HG02588 (cell line): ENCODE data around the gene SCNN1A.

Experiments used
- ATAC-seq: cut with Tn5 transposase; IDR thresholded peaks from one replicate; pipeline ENCODE4 v1.9.1; 2021; ENCODE audit warnings: mild to moderate bottlenecking, moderate library complexity; ENCODE audit not compliant: unreplicated experiment

SCNN1A gene

DNA sequence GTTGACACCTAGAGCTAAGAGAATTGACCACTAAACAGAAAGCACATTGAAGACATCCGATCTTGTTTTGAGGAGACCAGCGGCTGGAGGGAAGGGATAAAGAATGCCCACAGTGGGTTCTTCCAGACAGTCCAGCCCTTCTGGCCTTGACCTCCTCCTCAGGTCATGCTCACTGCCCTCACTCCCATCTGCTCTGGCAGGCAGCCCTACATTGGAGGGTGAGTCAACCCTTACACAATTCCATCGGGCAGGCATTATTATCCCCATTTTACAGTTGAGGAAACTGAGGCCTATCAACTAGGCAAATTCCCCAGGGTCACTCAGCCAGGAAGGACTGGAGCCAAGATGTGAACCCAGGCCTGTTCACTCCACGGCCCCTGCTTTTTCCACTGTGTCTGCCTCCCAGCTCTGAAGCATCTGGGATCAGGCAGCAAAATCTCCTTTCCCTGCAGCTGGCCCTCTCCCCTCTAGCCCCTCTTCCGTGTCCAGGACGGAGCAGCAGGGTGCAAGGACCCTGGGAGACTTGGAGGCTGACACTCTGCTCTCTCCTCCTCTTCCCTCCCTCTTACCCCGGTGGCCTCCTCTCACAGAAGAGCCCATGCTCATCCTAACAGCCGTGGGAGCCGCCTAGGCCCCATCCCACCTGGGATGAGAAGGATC, 5.3 kb downstream of the SCNN1A start:
- ATAC-seq = no peak

DNA sequence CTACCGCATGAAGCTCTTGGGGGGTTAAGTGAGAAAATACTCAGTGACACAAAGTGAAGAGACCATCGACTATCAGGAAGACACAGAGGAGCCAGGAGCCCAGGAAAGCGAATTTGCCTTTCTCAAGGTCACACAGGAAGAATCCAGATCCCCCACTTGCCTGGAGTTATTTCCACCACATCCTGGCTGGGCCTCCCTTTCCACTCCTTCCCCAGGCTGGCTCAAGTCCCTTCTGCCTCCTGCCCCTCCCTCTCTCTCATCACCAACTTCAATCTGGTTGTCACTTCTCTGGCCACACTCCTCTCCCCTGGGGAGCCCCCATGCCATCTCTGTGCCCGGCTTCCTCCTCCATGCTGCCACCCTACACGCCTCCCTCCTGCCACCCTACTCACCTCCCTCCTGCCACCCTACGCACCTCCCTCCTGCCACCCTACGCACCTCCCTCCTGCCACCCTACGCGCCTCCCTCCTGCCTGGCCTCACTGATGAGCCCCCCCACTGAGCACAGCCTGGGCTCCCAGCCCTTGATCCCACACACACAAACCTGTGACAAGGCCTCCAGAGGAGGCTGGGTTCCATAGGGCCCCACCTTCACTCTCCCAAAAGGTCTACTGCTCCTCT, 6.3 kb downstream of the SCNN1A start:
- no peak for ATAC-seq

DNA sequence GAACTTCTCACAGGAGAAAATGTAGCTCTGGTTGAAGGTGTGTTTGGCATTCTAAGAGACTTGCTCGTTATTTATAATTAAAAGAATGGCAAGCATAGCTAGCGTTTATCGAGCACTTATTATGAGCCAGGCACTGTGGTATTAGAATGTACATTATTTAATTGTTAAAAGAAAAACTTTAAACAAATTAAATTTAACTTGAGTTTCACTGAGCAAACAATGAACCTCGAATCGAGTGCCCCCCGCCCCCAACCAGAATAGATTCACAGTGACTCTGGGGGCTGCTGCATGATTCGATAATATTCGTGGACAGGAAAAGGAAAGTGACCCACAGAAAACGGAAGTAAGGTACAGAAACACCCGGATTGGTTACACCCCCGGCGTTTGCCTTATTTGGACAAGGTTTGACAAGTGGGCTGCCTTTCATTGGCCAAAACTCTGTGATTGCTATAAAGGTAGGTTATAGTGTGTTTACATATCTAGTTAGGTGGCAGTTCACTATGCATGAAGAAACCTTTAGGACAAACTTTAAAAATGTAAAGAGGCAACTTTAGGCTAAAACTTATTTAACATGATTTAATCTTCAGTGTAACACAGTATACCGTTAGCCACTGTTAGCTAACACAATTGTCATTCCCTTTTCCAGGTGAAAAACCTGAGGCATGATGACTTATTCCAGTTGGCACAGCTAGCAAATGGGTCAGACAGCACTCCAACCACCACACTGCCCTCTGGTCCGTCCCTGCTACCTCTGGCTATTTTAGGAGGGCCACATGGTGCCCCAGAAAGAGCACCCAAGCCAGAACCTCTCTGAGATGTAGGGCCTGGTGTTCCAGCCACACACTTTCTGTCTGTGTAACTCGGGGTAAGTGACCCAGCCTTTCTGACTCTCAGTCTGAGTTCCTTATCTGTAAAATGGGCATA, 7.1 kb downstream of the SCNN1A start:
- no peak for ATAC-seq

DNA sequence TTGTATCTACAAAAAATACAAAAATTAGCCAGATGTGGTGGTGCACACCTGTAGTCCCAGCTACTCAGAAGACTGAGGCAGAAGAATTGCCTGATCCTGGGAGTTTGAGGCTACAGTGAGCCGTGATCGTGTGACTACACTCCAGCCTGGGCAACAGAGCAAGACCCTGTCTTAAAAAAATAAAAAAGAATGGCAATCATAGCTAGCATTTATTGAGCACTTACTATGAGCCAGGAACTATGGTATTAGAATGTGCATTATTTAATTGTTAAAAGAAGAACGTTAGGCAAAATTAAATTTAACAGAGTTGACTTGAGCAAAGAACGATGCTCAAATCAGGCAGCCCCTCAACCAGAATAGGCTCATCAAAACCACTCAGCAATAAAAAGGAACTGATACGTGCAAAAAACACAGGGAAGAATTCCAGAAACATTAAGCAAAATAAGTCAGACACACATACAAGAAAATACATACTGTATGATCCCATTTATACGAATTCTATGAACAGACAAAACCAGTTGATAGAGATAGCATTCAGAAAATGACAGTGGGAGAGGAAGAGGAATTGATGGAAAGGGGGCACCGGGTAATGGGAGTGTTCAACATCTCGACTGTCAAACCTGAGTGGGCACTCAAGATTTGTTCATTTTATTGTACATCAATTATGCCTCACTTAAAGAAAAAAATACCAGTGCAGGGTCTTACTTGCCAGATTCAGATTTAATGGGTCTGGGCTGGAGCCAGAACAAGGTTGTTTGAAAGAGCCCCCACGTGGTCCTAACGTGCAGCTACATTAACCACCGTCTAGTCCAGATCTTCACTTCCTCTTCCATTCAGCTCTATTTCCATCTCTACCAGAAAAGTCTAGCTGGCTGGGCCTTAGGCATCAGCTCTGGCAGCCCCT, 8.0 kb downstream of the SCNN1A start:
- no peak for ATAC-seq

DNA sequence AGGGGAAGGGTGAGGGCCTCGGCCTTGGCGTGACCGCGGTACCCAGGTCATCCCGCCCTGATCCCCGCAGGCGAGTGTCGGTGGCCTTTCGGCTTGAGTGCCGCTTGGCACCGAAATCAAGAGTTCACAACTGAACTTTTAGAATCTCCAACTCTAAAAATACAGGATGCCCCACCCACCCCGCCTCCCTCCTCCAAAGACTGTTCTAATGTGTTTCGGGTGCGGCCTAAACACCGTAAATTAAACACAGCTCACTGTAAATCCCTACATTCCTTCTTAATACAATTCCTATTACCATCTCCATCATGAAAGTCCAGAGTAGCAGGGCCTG, 11.4 kb downstream of the SCNN1A start:
- no peak for ATAC-seq

DNA sequence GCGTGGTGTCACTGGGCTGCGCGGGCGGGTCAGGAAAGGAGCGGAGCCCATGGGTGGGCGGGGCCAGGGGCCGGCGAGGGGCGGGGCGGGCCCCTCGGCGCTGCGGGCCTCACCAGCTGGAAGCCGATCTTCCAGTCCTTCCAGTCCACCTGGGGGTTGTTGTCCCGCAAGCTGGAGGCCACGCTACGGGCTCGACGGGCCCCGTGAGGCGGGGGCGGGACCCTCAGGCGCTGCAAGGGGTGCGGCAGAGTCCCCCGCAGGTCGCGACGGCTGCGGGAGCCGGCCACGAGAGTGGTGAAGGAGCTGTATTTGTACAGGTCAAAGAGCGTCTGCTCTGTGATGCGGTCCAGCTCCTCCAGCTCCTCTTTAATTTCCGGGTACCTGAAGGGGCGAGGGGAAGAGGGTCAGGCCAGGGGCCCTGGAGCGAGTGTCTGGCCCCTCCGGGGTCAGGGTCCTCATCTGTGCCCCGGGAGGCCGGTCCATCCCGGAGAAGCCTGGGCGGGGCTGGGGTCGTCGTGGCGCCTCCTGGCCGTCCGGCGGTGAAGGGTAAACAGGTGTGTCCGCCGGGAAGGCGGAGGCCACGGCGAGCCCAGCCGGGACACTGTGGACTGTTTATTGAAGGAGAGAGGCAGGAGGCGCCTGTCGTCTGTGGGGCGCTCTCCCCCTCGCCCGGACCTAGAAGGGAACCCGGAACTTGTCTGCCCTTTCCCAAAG, 11.9 kb downstream of the SCNN1A start:
- ATAC-seq = no peak

DNA sequence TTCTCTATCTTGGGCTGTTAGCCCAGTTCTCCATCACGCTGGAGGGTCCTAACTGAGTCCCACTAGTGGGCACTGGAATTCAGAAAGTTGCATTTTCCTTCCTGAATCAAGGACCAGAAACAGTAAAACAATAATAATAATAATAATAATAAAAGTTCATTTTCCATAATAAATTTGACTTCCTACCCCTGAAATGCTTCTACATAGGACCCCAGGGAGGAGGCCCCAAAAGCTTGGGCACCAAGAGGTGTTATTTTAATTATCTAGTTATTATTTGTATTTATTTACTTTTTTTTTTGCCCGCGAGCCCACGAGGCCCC, 12.4 kb downstream of the SCNN1A start:
- no peak for ATAC-seq

DNA sequence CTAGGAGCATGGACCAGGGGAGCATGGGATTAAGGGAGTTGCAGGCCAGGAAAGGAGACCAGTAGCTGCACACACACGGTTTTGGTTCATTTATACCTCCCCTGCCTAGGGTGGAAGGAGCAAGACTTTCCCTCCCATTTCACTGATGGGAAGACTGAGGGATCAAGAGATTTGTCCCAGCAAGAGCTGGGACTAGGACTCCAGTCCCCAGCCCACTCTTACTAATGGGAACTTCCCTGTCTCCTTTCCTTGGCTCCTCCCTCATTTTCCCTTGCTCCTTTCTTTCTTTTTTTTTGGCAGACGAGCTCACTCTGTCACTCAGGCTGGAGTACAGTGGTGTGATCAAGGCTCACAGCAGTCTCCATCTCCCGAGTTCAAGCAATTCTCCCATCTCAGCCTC, 13.0 kb downstream of the SCNN1A start:
- no peak for ATAC-seq

DNA sequence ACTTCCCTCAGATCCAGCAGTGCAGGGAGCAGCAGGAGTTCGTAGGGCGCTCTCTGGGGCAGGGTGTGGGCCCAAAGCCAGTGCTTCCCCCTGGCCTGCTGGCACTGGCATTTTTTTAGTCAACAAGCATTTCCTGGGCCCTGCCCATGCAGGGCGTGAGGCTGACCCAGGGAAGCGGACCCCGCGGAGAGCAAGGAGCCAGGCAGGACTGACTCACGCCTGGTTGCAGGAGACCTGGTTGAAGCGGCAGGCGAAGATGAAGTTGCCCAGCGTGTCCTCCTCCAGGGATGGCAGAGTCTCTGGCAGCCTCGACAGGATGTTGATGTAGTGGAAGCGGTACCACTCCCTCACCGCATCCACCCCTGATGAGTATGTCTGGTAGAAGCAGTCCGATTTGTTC, 13.5 kb downstream of the SCNN1A start:
- no peak for ATAC-seq

DNA sequence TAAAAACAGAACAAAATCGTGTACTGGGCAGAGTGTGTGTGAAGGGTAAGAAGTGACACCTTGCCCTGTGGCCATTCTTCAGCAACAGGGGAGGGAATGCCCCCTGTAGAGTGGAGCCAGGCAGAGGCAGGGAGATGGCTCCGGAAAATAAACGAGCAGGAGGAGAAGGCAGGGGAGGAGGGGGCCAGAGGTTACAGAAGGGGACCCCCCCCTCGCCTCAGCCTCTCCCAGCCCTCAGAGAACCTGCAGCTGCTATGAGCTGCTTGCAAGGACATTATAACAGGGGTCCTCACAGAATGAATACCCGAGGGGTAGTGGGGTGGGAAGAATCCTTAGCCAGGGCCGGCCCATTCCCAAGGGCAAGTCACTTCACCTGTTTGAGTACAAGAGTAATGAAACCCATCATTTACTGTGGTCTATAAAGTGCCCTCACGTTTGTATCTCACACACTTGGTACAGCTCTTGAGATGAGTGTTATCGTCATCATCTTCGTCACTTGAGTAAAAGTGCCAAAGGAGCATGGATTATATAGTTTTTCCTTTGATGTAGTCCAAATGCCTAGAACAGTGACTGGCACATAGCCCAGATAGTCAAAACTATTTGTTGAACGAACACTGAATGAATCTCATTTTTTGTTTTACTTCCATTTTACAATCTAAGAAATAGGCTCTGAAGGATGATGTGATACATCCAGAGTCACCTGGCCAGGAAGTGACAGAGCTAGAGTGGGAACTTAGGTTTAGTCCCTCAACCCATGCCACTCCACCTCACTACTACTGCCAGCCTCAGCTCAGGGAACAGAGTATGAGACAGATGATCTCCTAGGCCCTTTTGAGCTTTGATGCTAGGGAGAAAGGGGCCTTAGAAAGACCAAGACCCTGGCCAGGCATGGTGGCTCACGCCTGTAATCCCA, 14.5 kb downstream of the SCNN1A start:
- no peak for ATAC-seq

DNA sequence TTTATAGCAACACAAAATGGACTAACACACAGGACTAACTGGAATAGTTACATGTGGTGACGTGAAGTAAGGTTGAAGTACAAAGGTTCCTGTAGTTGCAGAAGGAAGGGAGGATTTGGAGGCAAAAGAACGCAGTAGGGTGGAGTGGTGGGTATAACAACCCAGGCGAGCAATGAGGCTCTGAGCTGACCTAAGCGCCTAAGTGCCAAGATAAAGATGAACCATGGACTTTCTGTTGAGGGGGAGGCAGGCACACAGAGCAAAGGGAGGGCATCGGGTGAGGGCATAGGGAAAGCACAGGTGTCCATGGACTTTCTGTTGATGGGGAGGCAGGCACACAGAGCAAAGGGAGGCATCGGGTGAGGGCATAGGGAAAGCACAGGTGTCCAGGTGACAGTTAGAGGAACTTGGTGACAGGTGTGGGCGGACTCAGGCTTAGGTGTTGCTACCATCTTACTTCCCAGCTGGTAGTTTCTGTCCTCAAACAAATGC, 15.2 kb downstream of the SCNN1A start:
- no peak for ATAC-seq

DNA sequence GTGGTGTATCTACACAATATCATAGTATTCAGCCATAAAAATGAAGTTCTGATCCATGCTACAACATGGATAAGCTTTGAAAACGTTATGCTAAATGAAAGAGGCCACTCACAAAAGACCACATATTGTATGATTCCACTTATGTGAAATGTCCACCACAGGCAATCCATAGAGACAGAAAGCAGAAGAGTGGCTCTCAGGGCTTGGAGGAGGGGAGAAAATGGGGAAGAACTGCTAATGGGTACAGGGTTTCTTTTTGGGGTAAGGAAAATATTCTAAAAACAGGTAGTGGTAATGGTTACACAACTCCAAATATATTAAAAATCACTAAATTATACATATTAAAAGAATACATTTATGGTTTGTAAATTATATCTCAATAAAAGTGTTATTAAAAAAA, 16.5 kb downstream of the SCNN1A start:
- ATAC-seq = no peak

DNA sequence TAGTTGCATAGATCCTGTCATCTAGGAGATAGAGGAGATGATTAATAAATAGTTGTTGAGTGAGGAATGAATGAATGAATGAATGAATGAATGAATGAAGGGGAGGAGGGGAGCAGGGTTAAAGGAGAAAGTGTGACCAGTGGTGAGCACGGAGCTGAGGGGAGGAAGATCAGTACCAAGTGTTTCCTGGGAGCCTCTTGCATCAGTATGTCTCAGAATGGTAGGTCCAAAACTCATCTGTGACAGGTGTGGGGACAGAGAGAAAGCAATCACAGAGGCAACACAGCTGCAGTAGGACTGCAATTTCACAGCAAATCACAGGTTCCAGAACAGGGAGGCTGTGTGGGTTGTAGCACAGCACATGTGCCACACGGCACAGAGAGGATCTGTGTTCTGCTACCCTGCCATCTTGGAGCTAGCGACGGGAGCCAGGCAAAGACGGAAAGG, 19.0 kb downstream of the SCNN1A start:
- ATAC-seq = no peak

DNA sequence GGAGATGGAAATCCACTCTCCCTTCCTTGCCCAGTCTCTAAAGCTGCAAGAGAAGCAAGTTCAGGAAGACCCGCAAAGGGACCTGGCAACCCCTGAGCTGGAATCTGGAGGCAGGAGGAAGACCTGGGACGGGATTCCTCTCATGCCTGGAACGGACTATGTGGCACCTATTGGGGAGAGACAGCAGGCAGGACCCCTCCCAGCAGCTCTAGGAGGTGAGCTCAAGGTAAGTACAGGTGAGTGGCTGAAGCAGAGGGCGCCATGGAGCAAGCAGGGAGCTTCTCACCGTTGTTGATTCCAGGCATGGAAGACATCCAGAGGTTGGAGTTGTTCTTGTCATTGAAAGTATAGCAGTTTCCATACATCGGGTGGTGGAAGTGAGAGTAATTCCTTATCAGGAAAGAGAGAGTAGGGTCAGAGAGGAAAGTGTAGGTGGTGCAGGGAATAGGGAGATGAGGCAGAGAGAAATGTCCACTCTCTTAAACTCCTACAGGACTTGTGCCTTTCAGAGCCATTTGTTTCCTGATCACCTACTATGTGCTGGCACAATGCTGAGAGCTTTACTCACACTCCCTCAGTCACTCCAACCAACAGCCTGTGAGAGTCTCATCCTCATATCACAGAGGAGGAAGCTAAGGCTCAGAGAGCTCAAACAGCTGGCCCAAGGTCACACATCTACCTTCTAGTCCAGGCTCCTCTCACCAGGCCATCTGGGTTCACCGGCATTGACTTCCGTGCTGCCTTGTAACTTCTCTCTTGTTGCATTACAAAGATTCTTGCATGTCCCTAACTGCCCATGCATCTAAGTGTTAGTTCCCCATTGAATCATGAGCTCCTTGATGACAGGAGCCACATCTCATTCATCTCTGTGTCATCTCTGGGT, 19.6 kb downstream of the SCNN1A start:
- ATAC-seq = no peak

DNA sequence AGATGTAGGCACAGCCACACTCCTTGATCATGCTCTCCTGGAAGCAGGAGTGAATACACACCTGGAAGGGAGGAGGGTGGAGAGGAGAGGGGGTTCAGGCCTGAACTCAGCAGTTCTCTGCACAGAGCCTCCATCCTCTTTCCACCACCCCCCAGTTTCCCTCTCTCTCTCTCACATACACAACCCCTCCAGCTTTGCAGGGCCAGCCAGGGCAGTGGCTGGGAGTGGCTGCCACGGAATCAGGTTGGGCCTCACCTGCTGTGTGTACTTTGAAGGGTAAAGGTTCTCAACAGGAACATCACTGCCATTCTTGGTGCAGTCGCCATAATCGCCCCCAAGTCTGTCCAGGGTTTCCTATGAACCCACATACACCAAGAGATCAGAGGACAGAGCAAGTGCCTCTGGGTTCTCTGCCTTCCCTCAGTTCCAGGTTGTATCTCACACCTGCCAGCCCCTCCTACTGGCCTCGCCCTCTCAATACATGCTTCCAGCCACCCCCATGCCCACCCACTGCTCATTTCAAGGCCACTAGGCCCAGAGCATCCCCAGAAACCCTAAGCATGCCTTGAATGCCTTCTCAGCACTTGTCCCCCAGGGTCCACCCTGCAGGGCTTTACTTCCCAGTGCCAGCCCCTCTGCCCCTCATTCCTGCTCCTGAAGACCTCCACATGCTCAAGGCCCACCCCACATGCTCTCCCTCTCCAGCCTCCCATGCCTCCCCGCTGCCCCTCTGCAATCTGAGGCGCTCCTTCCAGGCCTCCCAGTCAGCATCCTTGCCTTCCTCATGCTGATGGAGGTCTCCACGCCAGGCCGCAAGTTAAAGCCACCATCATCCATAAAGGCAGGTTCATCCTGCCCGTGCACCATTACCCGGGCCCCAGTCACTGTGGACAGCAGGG, 20.6 kb downstream of the SCNN1A start:
- no peak for ATAC-seq

DNA sequence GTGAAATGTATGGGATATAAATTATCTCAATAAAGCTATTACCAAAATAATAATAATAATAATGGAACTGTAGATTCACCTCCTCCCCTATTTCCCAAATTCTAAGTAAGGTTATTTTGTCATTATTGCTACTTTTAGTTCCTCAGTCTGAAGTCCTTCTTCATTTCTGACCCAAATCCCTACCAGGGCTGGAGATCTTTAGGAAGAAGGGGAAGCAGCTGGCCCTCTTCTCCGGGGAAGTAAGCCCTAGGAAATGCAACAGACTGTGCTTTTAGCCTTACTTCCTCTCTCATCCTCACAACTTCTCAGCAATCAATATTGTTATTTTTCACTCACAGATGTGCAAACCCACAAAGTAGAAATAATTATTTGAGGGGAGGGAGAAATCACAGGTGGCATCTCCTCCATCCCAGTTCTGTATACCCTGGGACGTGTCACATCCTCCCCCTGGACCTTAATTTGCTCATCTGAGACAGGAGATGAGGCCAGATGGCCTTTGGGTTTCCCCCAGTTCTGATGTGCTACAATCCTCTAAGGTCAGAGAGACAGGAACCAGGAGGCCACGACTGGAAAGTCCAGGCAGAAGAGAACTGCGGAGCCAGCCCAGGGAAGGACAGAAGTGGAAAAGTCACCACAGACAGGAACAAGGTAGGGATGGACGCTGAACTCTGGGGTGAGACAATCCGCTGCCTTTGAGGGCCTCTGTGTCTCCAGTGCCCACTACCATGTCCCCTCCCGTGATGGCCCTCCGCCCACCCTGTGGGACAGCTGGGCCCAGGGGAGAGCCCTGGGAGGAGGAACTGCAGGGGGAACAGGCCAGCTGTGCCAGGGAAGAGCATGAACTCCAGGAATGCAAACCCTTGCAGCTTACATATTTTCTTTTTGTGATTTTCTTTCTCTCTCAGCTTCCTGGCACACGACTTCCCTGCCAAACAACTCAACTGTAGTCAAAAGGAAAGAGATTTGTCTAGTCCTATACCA, 22.9 kb downstream of the SCNN1A start:
- no peak for ATAC-seq
